NOMO-1 treated with dmso at 0.1 percent for 144 hours (cell line): ENCODE results near the gene LRCOL1.

Experiments used
- DNase-seq: peaks from one replicate; lab custom pipeline; 2025; ENCODE audit not compliant: unreplicated experiment; lab: John Stamatoyannopoulos, UW

LRCOL1 gene

DNA sequence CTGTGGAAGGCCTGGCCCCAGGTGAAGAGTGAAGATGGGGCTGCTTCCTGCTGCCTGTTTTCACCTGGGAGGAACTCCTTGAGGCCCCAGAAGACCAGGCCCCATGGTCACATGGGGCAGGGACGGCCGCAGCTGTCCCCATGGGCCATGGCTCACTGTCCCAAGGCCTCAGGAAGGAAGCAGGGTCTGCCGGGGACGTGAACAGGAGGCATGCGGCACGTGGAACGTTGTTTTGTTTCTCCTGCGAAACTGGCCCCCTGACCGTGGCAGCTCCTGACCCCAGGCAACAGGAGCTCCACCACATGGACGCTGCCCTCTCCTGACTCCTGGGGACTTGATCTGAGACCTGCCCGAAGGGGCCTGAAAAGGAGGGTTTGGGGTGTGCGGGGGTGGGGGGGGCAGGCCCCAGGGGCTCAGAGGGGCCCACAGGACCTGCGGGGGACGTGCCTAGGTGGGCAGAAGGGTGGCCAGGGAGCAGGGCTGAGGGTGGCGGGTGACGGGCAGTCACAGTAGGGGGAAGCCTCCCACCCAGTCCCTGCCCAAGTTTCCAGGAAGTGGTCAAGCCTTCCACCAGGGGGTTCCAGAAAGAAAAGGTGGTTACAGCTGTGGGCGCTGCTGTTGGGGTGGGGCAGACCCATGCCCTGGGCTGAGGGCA is 41.4 kb downstream of the LRCOL1 start:
- DNase-seq: no peak

DNA sequence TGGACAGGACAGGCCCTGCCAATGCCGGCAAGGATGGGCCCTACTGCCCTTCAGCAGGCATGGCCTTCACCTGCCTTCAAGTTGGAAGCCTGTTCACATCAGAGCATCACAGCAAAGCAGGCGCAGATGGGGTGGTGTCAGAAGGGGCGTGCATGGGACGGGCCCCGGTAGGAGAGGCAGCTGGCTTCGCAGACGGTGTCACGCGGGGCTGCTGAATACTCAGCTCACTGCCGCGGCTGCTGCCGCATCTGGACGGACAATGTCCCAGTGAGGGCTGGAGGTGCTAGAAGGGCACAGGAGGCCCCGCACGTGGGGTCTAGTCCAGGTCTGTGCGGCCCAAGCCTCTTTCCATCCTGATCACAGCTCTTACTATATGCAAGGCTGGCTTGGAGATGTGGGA is 42.1 kb downstream of the LRCOL1 start:
- DNase-seq: no peak

DNA sequence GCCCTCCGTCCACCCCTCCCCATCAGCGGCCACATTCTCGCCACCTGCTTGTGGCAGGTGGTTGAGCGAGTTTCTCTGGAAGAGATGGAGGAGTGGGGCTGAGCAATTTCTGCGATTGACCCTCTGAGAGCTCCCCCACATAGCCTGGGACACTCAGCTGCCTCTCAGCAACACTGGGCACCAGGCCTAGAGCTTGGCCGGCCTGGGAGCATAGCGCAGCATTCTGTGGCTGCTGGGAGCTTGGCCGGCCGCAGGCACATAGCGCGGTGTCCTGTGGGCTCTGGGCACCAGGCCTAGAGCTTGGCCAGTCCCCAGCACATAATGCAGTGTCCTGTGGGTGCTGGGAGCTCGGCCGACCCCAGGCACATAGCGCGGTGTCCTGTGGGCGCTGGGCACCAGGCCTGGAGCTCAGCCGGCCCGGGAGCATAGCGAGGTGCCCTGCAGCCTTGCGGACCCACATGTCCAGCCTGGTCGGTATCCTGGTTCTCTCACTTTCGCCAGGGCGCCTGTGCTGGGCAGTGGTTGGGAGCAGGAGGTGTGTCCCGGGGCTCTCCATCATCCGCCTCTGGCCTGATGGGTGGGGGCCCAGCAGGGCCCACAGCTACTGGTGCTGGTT is 43.8 kb downstream of the LRCOL1 start:
- DNase-seq: no peak

DNA sequence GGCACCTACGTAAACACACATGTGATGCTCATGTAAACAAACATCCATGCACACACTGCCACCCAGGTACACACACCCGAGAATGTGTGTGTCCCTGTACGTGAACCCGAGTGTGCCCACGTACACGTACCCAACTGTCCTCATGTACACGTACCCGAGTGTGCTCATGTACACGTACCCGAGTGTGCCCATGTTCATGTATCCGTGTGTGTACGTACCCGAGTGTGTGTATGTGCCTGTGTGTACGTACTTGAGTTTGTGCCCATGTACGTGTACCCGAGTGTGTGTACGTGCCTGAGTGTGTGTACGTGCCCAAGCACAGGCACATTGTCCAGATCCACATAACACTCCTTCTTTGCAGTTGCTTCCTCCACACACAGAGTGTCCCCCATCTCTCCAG is 45.0 kb downstream of the LRCOL1 start:
- DNase-seq: no peak

DNA sequence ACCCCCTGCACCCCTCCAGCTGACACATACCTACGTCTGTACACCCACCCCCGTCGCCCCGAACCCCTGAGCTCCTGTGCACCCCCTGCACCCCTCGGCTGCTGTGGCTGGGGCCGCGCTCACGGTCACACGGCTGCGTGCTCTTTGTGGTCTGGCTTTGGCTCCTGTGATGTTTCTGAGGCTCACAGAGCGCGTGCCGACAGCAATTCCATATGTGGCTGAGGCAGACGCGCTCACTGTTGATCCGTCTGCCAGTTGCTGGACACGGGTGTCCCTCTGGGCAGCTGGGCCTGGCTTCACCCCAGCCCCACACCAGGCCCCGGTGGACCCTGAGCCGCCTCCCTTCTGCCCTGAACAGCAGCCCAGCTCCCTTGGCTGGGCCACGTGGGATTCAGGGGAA is 46.5 kb downstream of the LRCOL1 start:
- DNase-seq: no peak

DNA sequence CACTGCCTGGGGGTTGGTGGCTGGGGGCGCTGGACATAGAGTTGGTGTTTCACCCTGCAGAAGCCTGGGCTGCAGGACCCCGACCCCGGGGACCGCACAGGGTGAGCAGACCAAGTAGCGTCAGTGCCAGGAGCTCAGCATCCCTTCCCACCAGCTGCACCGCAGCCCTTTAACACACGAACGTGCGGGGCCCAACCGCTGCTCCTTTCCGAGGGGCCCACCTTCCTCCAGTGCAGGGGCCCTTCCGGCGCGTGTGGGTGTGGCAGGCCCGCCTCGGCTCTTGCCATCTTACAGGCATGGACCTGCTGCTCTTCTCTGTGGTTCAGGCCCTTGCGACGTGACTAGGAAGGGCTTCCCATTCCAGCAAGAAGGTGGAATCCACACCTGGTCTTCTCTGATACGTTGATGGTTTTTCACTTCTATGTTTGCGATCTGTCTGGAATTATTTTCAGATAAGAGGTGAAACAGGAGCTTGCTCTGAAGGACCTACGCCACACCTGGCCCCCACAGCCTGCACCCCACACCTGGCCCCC is 47.8 kb downstream of the LRCOL1 start:
- no peak for DNase-seq

DNA sequence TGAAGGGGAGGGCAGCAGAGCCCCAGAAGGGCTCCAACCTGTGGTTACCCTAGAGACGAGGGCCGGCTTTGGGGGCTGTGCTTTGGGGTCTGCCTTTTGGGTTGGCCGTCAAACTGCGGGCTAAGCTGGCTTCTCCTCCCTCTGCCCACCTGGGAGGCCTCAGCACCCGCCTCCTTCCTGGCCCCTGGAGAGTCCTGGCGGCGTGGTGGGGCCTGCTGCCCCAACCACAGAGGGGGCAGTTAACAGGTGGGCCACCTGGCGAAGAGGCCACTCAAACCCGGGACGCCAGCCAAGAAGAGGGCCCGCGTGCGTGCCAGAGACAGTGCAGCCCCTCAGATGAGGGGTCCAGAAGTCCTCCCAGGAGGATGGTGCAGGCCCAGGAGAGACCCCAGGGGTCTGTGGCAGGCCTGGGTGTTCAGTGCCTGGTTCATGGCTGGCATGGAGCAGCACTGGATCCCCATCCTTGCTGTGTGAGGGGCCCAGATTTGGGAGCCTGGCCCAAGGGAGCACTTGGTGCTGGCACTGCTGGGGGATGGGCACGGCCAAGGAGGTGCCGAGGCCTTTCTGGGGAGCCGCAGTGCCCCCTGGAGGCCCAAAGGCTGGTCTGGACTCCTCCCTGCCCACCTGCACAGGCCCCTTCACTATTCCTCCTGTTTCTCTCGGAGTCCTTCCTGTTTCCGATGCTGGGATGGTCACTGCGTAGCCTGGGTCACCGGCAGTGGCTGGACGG is 48.8 kb downstream of the LRCOL1 start:
- no peak for DNase-seq

DNA sequence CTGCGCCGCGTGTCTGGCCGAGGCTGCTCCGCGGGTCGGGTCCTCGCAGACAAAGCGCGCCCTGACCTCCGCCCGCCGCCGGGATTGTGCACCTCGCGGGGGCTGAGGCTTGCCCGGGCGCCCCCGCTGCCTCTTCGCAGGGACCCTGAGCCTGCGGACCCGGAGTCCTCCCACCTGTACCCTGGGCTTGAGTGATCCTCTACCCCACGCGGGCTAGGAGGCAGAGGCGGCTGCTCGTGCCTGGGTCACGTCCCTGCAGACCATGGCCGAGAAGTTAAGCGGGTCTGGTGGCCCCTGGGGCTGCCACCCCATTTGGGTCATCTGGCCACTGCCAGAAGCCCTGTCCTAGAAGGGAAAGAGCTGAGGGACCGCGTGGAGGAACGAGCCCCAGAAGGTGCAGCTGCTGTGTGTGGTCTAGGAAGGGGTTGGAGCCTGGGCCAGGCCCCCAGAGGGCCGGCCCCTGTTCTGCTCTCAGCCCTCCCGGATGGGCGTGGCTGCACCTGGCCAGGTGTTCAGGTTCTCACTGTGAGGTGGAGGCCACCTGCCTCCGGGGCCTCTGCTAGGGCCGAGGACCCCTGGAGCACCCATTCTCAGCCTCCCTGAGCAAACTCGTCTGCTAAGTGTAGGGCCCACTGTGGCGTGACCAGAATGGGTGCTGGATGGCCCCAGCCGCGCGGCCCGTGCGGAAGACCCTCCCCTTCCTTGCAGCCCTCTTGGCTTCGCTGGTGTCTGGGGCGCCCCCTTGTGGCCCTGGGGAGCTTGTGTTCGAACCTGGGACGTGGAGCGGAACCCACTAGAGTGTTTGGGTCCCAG is 49.6 kb downstream of the LRCOL1 start:
- peak; percentile 65 for DNase-seq

DNA sequence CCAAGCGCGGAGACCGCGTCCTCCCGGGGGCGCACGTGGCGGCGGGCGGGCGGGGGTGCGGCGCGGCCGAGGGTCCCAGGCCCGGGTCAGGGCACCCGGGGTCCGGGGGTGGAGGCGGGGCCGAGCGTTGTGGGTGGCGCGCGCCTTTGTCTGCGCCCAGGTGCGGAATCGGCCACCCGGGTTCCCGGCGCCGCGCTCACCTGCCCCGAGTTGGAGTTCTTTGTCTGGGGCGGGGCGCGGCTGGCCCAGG is 50.1 kb downstream of the LRCOL1 start:
- DNase-seq: no peak

DNA sequence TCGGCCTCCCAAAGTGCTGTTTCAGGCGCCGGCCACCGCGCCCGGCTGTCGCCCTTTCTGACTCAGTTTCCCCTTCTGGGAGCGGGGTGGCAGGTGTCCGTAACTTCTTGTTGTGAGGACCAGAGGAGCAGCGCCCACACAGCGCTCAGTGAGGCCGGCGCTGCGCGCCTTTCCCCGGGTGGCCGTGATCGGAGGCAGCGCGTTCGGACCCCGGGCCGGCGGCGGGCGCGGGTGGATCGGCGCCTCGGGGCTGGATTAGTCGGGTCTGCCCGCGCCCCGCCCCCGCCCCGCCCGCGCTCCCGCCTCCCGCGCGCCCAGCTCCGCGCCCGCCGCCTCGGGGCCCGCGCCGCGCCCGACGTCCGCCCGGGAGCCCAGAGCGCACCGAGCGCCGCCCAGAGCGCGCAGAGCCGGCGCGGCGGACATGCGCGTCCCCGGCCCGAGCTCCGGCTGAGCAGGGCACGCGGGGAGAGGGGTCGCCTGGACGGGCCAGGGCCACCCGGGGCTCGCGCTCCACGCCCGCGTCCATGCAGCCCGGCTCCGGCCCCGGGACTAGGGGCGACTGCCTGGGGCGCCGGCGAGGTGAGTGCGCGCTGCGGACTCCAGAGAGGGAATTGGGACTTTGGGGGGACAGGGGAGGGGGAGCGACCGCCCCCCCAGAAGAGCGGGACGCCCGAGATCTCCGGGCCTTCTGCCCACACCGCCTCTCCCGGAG is 50.6 kb downstream of the LRCOL1 start:
- peak; percentile 53 for DNase-seq

DNA sequence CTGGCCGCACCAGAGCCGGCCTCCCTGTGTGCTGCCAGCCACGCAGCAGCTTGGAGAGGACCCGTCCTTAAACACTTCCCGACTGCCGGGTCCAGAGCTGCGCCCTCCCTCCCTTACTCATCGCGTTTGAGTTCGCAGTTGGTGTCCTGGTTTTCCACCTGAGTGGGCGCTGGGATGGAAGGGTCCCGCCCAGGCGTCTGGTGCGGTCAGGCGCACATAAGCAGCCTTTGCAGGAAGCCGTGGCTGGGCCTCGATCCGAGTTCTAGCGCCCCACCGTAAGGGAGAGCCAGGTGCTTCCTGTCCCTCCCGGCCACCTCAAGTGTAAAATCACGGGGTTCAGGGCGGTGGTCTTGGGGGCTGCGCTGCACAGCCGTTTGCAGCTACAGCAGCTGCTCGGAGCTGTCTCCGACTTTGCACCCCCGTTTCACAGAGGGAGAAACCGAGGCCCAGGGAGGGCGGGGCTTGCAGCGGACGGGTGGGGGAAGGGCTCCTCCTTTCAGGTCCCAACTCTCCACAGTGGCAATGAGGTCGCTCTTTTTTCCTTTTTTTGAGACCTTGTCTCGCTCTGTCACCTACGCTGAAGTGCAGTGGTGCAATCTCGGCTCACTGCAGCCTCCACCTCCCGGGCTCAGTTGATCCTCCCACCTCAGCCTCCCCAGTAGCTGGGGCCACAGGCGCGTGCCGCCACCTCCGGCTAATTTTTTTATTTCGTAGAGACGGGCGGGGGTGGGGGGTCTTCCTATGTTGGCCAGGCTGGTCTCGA is 51.3 kb downstream of the LRCOL1 start:
- DNase-seq: no peak

DNA sequence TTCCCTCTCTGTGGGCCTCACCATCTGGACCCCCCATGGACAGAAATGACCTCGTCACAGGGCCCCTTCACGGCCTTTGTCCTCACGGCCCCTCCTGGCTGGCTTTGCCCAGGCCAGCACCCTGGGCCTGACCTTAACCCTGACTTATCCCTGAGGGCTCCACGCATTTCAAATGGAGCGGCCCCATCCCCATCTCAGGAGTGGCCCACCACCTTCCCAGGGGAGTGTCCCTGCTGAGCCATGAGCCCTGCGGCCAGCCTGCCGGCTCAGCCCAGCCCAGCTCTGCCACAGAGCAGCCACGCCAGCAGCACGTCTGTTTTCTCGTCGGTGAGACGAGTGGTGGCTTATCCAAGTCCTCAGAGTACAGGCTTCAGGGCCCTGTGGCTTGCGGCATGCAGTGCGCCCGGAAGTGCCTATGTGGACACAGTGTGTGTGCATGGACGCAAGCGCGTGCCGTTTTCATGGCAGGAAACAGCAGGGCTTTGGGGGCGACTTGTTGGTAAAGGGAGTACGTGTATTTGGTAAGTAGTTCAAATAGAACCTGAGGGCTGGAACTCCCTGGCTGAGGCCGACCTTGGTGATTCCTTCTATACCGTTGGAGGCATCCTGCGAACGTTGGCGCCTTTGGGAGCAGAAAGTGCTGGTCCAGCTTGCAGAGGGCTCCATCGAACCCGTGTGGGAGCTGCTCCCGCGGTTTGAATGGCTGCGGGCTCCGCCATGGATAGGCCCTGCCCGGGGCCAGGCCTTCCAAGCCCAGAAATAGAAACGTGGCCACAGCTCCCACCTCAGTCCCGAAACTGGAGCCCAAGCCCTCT is 52.1 kb downstream of the LRCOL1 start:
- DNase-seq: no peak

DNA sequence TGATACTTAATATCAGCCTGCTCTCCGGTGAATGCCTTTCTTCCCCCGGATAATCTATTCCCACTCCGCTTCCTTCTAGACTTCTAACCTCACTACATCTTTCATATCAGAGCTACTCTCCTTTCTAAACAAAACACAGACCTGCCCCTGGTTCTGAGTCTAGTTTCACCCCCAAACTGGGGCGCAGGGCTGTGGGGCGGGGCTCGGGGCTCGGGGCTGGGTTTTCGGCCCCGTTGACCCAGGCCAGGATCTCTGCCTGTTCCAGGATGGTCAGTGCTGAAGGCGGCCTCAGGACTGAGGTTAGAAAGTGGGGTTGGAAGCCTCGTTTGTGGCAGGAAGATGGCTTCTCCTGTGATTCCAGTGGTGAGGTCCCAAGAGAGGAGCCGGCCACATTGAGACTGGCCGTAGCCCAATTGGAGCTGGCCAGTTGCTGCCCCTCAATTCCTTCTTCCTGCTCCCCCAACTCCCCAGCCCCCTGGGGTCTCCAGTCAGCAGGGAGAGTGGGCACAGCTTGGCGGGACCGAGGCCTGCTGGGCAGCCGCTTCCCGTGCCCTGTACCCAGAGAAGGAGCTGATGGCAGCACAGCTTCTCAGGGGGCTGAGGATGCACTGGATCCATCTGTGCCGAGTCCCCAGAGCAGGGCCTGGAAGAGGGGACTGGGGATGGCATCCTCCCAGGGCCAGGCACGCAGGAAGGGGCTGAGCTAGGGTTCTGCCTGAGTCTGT is 52.9 kb downstream of the LRCOL1 start:
- no peak for DNase-seq

DNA sequence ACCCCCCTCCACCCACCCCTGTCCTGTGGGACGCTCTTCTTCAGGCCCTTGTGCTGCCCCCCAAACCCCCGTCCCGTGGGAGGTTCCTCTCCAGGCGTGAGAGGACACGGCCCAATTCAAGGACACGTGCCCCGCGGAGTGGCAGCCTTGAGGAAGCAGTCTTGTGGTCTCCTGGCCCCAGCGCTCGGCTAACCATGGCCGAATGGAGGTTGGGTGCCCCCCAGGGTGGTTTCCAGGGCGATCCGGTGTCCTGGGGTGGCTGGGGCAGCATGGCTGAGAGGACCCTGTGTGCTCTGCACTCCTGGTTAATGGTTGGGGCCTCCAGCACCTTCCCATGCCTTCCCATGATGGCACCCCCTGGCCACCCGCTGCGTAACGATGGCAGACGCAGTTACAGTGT is 53.6 kb downstream of the LRCOL1 start:
- DNase-seq: no peak

DNA sequence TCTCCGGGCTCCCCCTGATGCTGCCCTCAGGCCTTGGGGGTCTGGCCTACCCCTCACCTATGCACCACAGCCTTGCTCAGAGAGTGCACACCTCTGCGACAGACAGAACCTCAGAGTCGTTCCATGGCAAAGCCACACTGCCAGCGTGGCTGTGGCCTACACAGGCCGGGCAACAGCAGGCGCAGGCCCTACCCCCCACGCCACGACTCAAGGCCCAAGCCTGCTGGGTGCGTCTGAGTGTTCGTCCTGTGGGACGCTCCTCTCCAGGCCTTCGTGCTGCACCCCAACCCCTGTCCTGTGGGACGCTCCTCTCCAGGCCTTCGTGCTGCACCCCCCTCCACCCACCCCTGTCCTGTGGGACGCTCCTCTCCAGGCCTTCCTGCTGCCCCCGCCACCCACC is 54.2 kb downstream of the LRCOL1 start:
- DNase-seq: no peak

DNA sequence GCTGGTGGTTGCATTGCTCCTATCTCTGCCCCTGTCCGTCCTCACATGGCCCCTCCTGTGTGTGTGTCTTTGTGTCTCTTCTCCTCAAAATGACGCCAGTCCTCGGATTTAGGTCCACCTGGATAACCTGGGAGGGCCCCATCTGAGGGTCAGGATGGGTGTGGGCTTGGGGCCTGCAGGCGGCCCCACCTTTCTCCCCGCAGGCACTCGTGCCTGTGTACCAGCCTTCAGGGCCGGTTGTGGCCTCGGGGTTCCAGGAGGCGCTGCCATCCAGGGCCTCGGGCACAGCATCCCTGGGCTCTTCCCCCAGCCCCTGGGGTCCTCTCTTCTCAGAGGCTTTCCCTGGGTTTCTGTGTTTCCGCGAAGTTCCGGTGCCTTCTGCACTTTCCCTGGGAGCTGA is 54.7 kb downstream of the LRCOL1 start:
- no peak for DNase-seq

DNA sequence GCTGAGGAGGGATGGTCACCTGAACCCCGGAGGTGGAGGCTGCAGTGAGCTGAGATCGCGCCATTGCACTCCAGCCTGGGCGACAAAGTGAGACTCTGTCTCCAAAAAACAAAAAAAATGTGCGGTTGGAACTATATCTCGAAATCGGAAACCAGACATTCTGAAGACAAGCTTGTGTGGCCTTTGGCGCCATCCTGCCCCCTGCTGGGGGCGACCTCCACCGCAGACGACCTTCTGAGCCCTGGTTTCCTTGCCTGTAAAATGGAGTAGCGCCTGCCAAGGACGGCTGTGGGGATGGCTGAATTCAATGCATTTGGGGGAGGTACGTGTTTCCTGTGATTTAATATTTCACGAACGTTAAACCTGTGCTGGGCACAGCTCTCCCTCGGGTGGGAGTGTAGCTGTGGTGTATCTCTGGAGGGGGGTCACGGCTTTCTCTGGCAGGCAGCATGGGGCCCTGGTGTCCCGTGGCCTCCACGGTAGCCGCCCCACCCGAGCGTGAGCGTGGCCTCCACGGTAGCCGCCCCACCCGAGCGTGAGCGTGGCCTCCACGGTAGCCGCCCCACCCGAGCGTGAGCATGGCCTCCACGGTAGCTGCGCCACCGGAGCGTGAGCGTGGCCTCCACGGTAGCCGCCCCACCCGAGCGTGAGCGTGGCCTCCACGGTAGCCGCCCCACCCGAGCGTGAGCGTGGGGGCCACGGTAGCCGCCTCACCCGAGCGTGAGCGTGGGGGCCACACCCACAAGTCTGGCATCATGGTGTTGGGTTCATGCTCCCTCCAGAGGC is 55.3 kb downstream of the LRCOL1 start:
- no peak for DNase-seq
